Spleen (tissue), 11 donors: ENCODE measurements around the gene ZNF536. TPM values are rescaled to one million over a fixed set of nuclear protein-coding genes. Genes with fewer than 3 reads are reported as not detected.

Source experiments
- DNase-seq: peaks from one replicate; pipeline ENCODE4 v3.0.0-alpha.2; 2020
- H3K27ac ChIP-seq, 8 donors: fragments of 200-600 bp; sonication (generic) in 7 of 8; 1 replicate in 4 of 8; 2 replicates in 4 of 8; pipeline versions ENCODE4 v1.5.0 to v1.8.0; 2016 to 2021; ENCODE audit warnings: inconsistent platforms in 4 of 8, mild to moderate bottlenecking in 4 of 8, moderate library complexity in 1 of 8
- H3K27me3 ChIP-seq, 7 donors: fragments of 200-600 bp; sonication (generic) in 6 of 7; replicated peaks in 1 of 7; 1 replicate in 4 of 7; 2 replicates in 3 of 7; pipeline versions ENCODE4 v1.5.0 to v1.8.0; 2016 to 2021; ENCODE audit warnings: inconsistent platforms in 3 of 7, mild to moderate bottlenecking in 1 of 7
- H3K36me3 ChIP-seq, 6 donors: fragments of 200-600 bp; sonication (generic) in 5 of 6; 1 replicate in 4 of 6; 2 replicates in 2 of 6; pipeline versions ENCODE4 v1.5.0 to v1.8.0; 2016 to 2021; ENCODE audit warnings: inconsistent platforms in 2 of 6
- H3K4me1 ChIP-seq, 6 donors: fragments of 200-600 bp; sonication (generic) in 5 of 6; 1 replicate in 3 of 6; 2 replicates in 3 of 6; pipeline versions ENCODE4 v1.5.0 to v1.8.0; 2016 to 2021; ENCODE audit warnings: inconsistent platforms in 3 of 6
- H3K4me3 ChIP-seq, 8 donors: fragments of 200-600 bp; sonication (generic) in 7 of 8; 1 replicate in 4 of 8; 2 replicates in 4 of 8; pipeline versions ENCODE4 v1.5.0 to v1.8.0; 2016 to 2021; ENCODE audit warnings: inconsistent platforms in 4 of 8, mild to moderate bottlenecking in 4 of 8, moderate library complexity in 2 of 8
- H3K9me3 ChIP-seq, 8 donors: fragments of 200-600 bp; sonication (generic) in 7 of 8; 1 replicate in 4 of 8; 2 replicates in 4 of 8; pipeline versions ENCODE4 v1.5.0 to v1.8.0; 2016 to 2021; ENCODE audit warnings: inconsistent platforms in 4 of 8
- CTCF ChIP-seq, 11 experiments: fragments of 200-600 bp in 7 of 11; fragments of 450-650 bp in 4 of 11; sonication (generic) in 4 of 11; IDR thresholded peaks in 8 of 11; conservative IDR thresholded peaks in 3 of 11; 1 replicate in 7 of 11; 2 replicates in 4 of 11; pipeline versions ENCODE4 v1.4.0 to v1.8.0; 2016 to 2021; ENCODE audit warnings: antibody characterized with exemption in 11 of 11, inconsistent platforms in 4 of 11, mild to moderate bottlenecking in 1 of 11
- POLR2A ChIP-seq, 3 donors: fragments of 450-650 bp; IDR thresholded peaks; one replicate each; pipeline ENCODE4 v1.5.1; 2017; ENCODE audit warnings: antibody characterized with exemption in 3 of 3, mild to moderate bottlenecking in 1 of 3
- POLR2AphosphoS5 ChIP-seq, 3 donors: sonication (generic); formaldehyde crosslinking; IDR thresholded peaks; one replicate each; pipeline ENCODE4 v1.5.1; 2017; ENCODE audit warnings: antibody characterized with exemption in 3 of 3
- WGBS, 5 donors: extraction: QIAGEN DNeasy Blood & Tissue Kit in 3 of 5; methylation state at CpG; one replicate each; pipeline versions ENCODE4 v1.1.5 to v1.1.7; 2013 to 2018; 5-methylcytosine and 5-hydroxymethylcytosine counted together
- intact Hi-C: fragments of 100-400 bp; cut with DNase I; formaldehyde crosslinking; loops from one replicate; pipeline ENCODE4 v1.15.0; 2023; ENCODE audit warnings: low total_unique reads
- polyA plus RNA-seq, 3 donors: library from polyadenylated mRNA; stranded (reverse); fragments of 200-250 nt; gene quantifications; one replicate each; pipeline ENCODE4 v1.2.1, GENCODE V29; 2013
- total RNA-seq, 7 donors: library from RNA; depleted of rRNA in 3 of 7; stranded (reverse); fragments of >200 nt in 3 of 7; fragmentation: NEBNext Ultra II Directional in 4 of 7; extraction: Animal tissue kit (Norgen Biotek cat#: 25700) in 4 of 7; gene quantifications; one replicate each; pipeline versions ENCODE4 v1.1.0 to v1.2.1, GENCODE V29; 2016 to 2021
- donor health status: healthy with polysubstance abuse.
- donor health status: DM: no; HTN: no; CAD: no; lungs with moderate emphysema.
- donor health status: DM: no; HTN: no; CAD: no.
- donor health status: Bipolar disorder and iron deficiency.
- donor health status: healthy.
- donor health status: DM: no; HTN: no; CAD: no.
- donor health status: DM: yes; HTN: yes; CAD: no.

The ZNF536 gene
- total and polyA plus RNA-seq, 10 donors, result 0.13 to 4.1 (median 2.1) TPM

GRCh38 chr19:30371161-30371836 lies 885 bp upstream of the ZNF536 start:
- TF ChIP-seq POLR2A (IDR thresholded peaks at IDR 0.05) (no peak), POLR2AphosphoS5 (IDR thresholded peaks at IDR 0.05) (no peak), CTCF (IDR thresholded peaks at IDR 0.05 in 8 of 11, conservative IDR thresholded peaks at IDR 0.05 in 3 of 11) (no peak)
- WGBS, 5 donors, result 88 to 95% (median 90%) methylated on average over 6 of the region's 6 CpGs
- Histone ChIP-seq H3K4me1 (peaks cover 0 to 11% (median 0%) of the 10 kb centered on the region in 6 donors), H3K27ac (no peak overlapping the region), H3K4me3 (no peak overlapping the region), H3K27me3 (peaks cover 0 to 78% (median 21%) of the 10 kb centered on the region in 7 donors), H3K36me3 (no peaks in the 10 kb centered on the region), H3K9me3 (no peaks in the 10 kb centered on the region)
- DNase-seq, result no peak
- intact Hi-C loops, result no loop called here

- 38 to 63% (median 48%) methylated on average over 15 to 17 of the region's 17 CpGs for WGBS, 5 donors
- TF ChIP-seq POLR2A (IDR thresholded peaks at IDR 0.05) (no peak), POLR2AphosphoS5 (IDR thresholded peaks at IDR 0.05) (no peak), CTCF (IDR thresholded peaks at IDR 0.05 in 8 of 11, conservative IDR thresholded peaks at IDR 0.05 in 3 of 11) (no peak)
- no peak overlapping the region for H3K4me3 ChIP-seq
- H3K27ac ChIP-seq, result no peak overlapping the region
- H3K36me3 ChIP-seq, result no peaks in the 10 kb centered on the region
- peaks cover 0 to 11% (median 0%) of the 10 kb centered on the region in 6 donors for H3K4me1 ChIP-seq
- DNase-seq, result no peak
- intact Hi-C loops, result no loop called here
- H3K27me3 ChIP-seq, result peaks cover 0 to 81% (median 27%) of the 10 kb centered on the region in 7 donors
- no peaks in the 10 kb centered on the region for H3K9me3 ChIP-seq
Observed at GRCh38 chr19:30373593-30373992, 1.4 kb downstream of the ZNF536 start.

GRCh38 chr19:30374539-30374864 lies 2.3 kb downstream of the ZNF536 start:
- 7 to 12% (median 8%) methylated on average over 17 to 21 of the region's 21 CpGs for WGBS, 5 donors
- intact Hi-C loops, result no loop called here
- peaks cover 0 to 11% (median 0%) of the 10 kb centered on the region in 6 donors for H3K4me1 ChIP-seq
- TF ChIP-seq POLR2AphosphoS5 (IDR thresholded peaks at IDR 0.05), result no peak
- no peak for TF ChIP-seq POLR2A (IDR thresholded peaks at IDR 0.05)
- no peak for TF ChIP-seq CTCF (IDR thresholded peaks at IDR 0.05 in 8 of 11, conservative IDR thresholded peaks at IDR 0.05 in 3 of 11)
- no peak for DNase-seq
- H3K27ac ChIP-seq, result no peak overlapping the region
- H3K9me3 ChIP-seq, result no peaks in the 10 kb centered on the region
- H3K4me3 ChIP-seq, result peak overlapping the region in 4 of 8 donors; percentile 21 to 58 (median 34)
- H3K36me3 ChIP-seq, result no peaks in the 10 kb centered on the region
- H3K27me3 ChIP-seq, result peaks cover 0 to 81% (median 27%) of the 10 kb centered on the region in 7 donors

- WGBS, 5 donors, result 1 to 4% (median 3%) methylated on average over 30 to 85 of the region's 85 CpGs
- H3K4me3 ChIP-seq, result peak overlapping the region in 4 of 8 donors; percentile 21 to 58 (median 34)
- no peak for DNase-seq
Observed at GRCh38 chr19:30374865-30375552, 2.8 kb downstream of the ZNF536 start.

More at GRCh38 chr19:30374865-30375552, 2.8 kb downstream of the ZNF536 start:
- Histone ChIP-seq H3K36me3 (no peaks in the 10 kb centered on the region), H3K27me3 (peaks cover 0 to 82% (median 27%) of the 10 kb centered on the region in 7 donors), H3K27ac (no peak overlapping the region), H3K4me1 (peaks cover 0 to 11% (median 0%) of the 10 kb centered on the region in 6 donors), H3K9me3 (no peaks in the 10 kb centered on the region)
- TF ChIP-seq POLR2A (IDR thresholded peaks at IDR 0.05) (no peak), CTCF (IDR thresholded peaks at IDR 0.05 in 8 of 11, conservative IDR thresholded peaks at IDR 0.05 in 3 of 11) (no peak), POLR2AphosphoS5 (IDR thresholded peaks at IDR 0.05) (no peak)
- intact Hi-C loops, result no loop called here
